SW480 (cell line): ENCODE data around the gene NRXN2.

ENCODE experiments used
- DNase-seq: peaks from one replicate; pipeline ENCODE4 v3.0.0-alpha.2; 2016; ENCODE audit warnings: low spot score

The NRXN2 gene

DNA sequence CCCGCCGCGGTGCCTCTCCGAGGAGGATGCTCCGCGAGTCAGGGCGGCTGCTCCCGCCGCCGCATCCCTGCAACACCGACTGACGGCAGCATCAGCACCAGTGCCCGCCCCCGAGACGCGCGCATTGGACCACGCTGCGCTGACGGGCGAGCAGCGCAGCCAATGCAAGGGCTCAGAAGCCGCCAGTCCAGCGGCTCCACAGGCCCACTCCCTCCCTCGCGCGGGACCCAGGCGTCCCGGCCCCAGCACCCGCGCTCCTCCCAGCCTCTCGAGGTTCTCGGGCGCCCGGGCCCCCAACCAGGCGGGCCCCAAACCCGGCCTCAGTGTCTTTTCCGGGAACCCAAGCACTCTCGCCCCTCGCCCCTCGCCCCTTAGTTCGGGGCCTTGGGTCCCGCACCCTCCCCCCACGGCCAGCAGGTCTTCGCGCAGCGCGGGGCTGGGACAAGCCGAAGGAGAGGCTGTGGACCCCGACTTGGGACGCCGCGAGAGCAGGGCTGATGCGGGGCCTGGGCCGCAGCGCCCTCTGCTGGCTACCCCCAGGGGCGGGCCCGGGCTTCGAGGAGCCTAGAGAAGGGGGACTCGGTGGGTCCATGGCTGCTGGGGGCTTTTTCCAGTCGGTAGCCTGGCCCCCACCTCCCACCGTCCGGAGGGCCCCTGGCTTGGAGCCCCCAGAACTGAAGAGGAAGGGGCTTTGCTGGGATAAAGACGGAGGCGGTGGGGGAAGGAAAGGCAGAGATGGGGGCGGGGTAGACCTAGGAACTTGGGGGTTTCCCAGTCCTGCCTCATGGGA is at the start of gene NRXN2:
Gene NRXN2 (minus strand): TSS at position 81 of the 790 bp plus-strand sequence. CDS start 9,498 bp downstream, outside the sequence.
- DNase-seq = peak; percentile 85

DNA sequence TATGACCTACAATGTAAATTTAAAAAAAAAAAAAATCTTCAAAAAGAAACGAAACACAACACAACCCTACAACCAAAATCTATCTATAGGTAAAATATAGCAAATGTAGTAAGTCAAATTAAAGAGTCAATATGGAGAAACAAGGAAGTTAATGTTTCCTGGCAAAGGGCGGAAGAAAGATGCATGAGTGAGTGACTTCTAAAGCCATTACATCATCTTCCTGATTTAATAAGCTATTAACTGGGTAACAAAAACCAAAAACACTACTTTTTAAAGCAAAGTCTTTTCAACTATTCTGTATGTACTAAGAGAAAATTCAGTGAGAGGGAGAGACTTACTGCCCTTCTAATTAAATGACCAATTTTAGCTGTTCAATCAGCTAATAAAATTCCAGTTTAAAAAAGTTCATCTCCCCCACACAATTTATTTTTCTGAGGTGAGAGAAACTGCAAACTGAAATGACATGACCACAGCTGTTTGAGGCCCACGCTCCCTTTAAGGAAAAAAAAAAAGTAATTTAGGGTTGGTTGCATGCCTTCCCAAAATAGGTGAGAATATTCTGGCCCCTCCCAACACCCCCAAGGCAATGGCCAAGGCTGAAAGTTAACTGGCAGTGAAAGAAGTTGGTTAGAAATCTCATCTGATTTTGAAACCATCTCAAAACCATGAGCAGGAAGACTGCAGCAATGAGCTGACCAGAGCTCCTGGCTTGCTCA is 49.5 kb upstream of the NRXN2 start:
- no peak for DNase-seq

DNA sequence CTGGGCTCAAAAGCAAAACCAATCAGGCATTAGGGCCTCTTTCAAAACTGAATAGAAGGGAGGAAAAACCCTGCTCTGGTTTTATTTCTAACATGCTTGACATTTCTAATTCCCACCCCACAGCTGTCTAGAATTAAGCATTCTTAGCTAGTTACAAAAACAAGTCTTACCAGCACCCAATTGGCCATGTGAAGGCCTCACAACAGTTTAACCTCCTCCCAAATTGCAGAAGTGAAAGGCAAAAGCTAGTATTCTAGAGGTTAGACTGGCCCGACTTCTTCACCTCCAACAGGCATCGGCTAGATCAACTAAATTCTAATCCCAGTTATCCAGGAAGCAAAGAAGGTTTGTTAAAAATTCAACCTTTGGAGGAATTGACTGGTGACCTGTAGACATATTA is 48.9 kb upstream of the NRXN2 start:
- DNase-seq = no peak

DNA sequence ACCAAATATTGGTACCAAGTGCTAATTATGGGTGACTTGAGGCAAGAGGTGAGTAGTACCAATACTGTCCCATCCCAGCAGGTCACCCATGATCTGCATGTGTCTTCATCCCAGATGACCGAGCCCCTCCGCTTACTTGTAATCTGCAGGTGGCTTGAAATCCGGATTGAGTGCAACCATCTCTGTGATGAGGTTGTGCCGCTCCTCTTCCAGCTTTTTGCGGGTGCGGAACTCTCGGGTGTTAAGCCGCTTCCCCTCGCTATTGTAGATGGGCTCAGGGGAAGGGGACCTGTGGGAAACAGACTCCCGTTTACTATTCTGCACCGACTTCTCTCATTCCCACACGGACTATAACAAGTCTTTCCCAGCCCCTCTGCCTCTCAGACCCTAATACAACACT is 47.1 kb upstream of the NRXN2 start:
- no peak for DNase-seq

DNA sequence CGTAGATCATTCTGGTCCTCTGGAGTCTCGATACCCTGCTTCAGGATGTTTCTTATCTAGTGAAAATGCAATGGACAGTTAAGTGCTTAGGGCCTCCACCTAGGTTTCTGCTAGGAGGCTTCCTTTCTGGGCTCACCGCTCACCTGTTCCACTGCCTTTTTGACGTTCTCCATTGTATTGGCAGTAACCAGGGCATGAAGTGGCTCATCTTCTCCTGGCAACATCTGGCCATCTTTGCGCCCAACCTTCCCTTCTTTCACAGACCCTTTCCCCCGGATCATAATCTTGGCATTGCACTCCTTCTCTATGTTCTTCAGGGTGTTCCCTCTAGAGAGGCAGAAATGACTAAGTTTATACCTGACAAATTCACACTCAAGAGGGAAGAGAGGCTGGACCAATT is 46.3 kb upstream of the NRXN2 start:
- no peak for DNase-seq

DNA sequence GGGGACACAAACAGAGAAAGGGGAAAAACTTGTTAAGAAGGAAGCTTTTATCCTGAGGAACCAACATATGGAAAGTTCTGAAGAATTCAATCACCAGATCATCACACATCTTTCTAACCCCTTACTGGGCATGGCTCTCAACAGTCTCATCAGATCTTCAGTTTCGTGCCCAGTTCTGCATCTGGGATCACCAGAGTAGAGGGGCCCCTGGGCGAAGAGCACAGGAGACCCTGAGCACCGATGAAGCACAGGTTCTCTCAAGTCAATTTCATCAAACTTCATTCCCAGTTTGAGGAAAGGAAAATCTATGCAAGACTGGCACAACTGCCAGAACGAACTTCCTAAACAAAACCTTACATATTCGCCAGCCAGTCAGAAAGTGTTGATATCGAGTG is 45.3 kb upstream of the NRXN2 start:
- no peak for DNase-seq

DNA sequence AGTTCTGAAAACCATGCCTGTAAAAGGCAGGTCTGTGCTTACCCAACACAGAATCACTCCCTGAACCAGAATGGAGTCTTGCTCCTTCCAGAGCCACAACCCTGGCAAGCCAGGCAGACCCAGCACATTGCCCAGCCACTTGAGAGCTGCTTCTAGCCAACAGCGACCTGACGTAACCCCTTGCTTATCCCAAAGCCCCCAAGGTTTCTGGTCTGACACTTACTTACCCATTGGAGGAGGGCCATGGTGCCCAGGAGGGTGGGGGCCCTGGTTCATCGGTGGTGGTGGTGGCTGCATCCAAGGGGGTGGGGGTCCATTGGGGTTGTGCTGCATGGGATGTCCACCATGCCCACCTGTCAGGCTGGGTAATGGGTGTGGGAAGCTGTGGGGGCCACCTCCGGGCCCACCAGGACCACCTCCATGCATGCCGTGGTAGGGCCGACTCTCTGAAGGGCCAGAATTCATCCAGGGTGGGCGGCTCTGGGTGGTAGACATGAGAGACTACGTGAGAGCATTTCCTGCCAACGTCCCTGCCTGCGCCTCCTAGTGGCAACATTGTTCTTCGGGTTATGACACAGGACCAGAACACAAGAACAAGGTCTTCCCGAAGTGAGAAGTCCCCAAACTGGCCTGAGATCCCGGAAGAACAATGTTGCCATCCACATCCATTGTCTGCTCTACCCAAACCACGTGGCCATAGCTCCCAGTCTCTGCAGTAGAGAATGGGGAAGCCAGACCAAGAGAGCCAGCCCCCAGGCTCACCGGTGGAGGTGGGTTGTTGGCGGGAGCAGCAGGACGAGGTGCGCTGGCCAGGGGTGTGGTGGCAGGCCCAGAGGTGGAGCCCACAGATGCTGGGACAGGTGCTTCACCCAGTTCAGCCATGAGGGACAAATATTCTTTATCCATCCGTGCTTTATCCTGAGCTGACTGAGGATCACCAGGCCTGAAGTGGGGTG is 44.6 kb upstream of the NRXN2 start:
- DNase-seq = peak; percentile 52

DNA sequence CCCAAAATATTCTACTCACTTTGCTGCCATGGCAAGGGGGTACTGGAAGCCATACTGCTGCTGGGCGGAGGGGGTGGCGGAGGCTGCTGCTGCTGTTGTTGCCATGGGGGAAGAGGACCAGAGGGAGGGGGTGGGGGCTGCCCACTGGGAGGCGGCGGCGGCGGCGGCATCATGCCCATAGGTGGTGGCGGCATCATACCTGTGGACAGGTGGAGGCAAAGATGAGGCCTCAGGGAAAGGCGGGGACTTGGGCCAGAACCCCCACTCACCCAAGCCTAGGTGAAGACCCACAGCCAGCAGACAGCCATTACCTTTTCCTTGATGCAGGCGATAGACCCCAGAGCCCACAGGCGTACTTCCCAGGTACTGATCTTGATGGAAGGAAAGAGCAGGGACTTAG is 43.9 kb upstream of the NRXN2 start:
- DNase-seq = no peak

DNA sequence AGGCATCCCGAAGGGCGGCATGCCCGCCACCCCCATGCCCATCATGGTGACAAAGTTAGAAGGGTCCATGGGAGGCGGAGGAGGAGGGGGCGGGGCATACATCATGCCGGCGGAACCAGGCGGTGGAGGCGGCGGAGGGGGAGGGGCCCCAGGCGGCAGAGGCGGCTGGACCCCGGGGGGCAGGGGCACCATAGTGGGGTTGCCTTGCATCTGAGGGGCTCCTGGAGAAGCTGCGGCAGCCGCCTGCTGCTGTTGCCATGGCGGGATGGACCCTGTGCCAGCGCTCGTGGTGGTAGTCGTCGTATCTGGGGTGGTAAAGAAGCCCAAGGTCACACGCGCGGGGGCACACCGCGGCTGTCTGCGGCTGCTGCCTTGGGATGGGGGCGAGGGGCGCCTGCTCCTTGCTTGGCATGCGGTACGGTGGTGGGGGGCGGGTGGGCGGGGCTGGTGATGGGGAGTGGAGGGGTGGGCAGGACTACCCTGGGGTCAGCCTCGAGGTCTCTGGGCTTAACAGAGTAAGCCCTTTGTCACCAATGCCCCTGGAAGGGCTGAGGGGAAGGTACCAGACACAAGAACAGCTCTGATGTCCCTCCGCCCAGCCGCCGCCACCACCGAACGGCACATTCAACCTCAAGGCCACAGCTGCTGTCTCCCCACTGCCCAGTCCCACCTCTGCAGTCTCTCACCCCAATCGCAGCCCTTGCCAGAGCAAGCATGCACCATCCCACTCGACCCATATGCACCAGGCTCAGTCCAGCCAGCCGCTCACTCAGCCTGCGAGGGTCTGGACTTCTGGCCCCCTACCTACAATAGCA is 43.1 kb upstream of the NRXN2 start:
- DNase-seq = no peak

DNA sequence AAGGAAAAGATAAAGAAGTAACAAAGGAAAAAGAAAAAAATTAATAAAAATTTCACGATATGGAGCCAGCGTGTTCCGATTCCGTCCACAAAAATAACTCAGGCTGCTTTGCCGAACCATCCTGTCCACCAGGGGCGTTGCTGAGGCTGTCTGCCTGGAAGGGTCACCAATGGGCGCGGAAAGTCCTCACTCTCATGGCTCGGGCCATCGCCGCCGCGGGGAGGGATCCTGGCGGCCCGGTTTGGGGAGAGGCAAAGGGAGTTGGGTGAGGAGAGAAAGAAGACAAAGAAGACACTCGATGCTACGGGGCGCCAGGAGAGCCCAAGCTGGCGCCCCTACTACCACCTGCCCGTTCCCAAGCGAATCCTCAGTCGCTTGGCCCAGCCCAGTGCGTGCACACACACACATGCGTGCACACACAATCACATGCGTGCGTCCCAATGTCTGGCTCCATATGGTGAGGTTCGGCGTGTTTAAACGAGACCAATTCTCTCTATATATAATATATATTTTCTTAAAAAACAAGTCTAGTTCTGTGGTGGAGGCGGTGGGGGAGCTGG is 42.4 kb upstream of the NRXN2 start:
- no peak for DNase-seq

DNA sequence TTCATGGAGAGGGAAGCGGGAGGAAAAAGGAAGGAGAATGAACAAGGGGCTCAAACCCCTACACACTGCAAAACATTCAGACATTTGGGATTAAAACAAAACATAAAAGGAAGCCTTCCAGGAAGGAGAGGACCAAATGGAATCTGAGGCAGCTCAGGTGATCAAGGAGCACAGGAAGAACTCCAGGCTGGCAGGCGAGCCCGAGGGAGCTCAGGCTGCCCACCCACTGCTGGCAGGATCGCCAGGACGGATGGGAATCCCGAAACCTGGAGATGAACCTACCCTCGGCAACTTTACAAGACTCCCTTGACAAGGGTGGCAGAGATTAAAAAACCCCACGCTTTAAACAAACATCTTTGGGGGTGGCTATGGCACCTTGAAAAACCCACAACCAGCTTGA is 41.8 kb upstream of the NRXN2 start:
- DNase-seq = no peak

DNA sequence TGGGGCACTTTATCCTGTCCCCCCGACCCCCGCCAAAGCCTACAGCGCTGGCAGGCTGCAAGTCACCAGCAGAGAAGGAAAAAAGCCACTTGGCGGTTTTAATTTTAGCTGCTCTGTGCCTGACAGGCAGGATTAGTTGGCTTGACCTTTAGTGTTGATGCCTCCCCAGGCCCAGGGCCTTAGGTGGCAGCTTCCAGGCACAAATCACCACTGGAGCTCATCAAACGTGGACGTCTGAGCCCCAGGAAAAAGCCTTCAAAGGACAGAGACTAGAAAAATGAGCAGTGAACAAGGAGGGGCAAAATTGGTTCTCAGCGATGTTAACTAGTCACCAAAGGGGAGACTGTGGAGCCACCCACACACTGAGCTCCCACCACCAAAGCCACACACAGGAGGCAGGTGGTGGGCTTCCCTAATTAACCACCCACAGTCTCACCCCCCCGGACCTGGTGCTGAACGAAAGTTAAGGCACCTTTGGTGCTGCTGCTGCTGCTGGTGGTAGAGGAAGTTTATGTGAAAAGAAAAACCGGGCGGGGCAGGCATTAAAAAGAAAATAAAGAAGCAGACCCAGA is 41.1 kb upstream of the NRXN2 start:
- DNase-seq = no peak

DNA sequence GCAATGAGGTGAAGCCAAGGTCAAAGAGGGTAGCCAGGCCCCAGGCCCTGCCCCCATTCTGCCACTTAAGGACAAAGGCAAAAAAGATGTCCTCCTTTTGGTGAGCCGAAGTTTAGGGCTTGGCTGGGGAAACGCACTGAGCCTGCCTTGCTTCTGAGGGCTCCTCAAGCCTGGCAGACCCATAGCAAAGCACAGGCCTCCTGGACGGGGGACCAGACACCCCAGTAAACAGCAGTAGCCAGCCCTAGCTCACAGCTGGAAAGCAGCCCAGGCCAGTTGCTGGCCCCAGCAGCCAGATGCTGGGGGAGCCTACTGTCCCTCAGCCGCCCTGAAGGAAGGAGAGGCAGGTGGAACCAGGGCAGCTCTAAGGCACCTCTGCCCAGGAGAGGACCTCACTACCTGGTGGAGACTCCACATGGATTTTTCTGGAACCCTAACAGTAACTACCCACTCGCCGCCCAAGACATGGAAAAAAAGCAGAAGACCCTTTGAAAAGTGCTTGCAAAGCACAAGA is 40.6 kb upstream of the NRXN2 start:
- DNase-seq = no peak

DNA sequence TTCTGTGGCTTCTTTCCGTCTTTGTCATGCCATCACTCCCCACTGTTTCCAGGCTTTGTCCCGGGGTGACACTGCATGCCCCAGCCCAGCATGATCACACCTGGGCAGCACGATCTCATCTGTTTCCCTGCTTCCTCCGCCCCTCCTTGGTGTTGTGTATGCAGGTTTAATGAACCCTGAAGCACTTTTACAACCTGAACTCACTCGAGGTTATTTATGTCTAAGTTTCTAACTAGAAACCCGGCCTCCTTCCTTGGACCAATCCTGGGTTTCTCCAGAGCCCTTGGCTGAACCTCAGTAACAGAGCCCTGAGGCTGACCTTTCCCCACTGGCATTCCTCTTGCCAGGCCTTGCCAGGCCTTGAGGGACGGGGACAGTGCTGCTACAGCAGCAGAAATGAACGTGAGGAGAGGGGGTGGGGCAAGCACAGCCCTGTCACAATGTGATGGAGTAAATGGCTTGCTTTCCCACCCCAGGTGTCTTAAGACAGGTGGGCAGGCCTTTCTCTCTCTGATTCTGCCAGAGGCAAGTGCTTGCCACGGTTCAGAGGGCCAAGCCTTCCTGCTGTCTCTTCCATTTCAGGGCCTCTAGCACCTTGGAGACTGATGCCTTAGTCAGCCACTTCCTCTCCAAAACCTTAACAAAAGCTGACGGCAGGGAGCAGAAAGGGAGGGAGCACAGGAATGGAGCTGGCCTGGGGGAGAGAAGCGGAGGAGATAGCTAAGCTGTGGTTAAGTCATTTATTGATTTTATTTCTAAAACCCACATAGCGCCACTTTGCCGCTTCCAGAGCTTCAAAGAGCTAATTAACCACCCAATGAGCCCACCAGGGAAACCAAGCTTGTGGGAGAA is 39.9 kb upstream of the NRXN2 start:
- DNase-seq = no peak

DNA sequence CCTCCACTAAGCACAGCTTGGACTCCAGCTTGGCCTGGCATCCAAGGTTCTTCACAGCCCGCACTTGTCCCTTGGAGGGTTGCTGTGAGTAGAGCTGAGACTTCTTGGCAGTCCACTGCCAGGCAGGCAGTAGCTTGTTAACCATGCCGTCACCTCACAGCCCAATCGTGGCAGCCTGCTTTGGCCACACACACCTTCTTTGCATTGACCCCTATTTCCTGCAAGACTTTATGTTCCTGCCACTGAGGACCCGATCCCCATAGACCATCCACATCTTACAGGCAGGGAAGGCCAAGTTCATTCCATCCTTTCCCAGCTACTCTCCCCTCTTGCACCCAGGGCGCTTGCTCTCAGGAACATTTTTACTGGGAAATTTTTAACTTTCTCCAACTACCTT is 39.3 kb upstream of the NRXN2 start:
- no peak for DNase-seq

DNA sequence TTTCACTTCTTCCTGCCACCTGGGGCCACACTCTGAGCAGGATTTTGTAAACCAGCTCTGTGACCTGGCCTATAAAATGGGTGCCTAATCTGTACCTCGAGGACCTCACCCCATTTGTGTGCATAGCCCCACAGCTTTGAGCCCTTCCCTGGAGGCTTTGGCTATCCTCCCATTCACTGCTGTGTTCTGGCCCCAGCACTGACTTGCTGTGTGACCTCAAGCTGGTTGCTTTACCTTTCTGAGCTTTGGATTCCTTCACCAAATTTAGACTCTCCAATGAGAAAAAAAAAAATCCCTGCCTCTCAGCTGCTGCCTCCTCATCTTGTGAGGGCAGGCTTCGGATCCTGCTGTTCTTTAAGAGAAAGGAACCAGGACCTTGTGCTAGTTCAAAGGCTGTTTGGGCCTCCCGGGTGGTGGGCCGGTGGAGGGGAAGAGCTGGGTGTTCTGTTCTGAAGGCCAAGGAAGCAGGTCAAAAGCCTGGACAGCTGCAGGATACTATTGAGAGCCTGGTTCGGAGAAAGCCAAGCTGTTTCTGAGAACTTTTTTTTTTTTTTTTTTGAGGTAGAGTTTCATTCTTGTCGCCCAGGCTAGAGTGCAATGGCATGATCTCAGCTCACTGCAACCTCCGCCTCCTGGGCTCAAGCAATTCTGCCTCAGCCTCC is 37.9 kb upstream of the NRXN2 start:
- no peak for DNase-seq

DNA sequence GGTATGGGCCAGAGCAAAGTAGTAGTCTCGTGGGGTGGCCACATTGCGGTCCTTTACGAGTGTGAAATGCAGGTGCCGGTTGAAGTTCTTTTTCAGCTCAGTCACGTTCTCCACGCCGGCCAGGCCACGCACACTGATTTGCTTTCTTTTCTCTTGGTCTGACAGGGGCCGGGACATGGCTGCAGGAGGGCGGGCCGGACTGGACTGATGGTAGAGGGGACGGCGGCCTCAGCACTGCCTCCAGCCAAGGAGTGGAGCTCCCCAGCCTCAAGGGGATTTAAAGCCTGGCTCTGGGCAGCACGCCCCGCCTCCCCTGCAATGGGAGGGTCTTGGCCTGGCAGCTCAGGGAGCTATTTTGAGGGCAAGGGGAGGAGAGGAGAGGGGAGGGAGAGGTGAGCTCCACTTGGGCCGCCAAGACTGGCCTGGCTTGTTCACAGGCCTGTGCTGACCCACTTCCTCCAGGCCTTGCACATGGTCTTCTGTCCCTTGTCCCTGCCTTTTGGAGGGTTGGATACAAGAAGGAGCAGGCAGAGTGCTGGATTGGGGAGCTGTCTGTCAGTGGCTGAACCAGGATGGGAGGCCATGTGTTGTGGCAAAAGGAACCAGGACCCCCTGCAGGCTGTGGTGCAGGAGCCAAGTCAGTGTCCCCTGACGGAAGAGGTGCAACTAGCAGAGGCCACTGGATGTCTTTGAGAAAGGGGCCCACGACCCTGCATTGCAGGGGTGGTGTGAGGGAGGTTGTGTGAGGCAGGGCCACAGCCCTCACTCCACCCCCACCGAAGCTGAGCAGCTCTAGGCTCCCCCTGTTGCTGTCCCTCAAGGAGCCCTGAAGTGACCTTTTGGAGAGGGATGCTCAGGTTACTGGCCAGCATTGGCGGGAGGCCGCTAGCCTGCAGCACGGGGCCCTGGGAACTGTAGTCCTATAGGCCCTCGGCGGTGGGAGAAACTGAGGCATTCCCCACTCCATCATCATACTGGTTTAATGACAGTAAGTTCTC is 37.0 kb upstream of the NRXN2 start, which contains the start of gene PYGM:
Gene PYGM (minus strand): TSS at position 253 of the 998 bp plus-strand sequence. CDS start 76 bp downstream, at position 177.
- DNase-seq = no peak
